Stimulated activated CD4-positive, alpha-beta T cell treated with anti-CD3 and anti-CD28 coated beads, Interleukin-2, amount 100 ng/mL, for 24 hours (primary cell): ENCODE results near the gene ADARB2.

Experiments used
- DNase-seq, 2 donors: peaks; one replicate each; pipeline ENCODE4 v3.0.0-alpha.2; 2020

The ADARB2 gene

GRCh38 chr10:1156616-1156886 lies 580.8 kb downstream of the ADARB2 start:
- DNase-seq: no peak

DNA sequence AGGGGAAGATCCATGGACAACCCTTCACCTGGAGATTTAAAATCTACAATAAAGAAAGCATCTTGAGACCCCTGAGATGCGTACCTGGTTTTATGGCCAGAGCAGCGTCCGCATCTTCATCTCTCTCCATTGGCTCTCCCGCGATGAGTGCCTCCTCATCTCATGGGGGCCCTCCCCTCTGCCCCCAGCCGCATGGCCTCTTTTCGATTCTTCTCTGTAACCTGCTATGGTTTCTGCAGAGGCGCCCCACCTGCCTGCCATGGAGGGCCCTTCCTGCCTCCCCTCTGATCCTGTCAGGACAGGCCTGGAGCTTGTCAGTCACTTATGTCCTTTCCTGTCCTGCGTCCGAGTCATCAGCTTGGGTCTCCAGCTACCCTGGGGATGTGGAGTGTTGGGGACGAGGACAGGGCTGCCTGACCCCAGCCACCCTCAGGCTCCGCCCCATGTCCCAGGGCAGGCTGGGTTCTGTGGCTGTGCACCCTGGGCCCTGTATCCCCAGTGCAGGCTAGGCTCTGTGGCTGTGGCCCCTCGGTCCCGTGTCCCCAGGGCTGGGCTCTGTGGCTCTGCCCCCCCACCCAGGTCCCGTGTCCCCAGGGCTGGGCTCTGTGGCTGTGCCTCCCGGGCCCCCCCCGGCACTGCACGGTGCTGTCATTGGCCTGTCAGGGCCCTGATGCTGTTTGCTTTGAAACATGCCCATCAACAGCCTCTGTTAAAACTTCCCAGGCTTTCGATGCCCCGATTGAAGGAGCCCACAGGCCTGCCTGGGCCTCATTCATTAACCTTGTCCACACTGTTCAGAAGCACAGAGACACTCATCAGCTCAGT lies 581.3 kb downstream of the ADARB2 start:
- no peak for DNase-seq

DNA sequence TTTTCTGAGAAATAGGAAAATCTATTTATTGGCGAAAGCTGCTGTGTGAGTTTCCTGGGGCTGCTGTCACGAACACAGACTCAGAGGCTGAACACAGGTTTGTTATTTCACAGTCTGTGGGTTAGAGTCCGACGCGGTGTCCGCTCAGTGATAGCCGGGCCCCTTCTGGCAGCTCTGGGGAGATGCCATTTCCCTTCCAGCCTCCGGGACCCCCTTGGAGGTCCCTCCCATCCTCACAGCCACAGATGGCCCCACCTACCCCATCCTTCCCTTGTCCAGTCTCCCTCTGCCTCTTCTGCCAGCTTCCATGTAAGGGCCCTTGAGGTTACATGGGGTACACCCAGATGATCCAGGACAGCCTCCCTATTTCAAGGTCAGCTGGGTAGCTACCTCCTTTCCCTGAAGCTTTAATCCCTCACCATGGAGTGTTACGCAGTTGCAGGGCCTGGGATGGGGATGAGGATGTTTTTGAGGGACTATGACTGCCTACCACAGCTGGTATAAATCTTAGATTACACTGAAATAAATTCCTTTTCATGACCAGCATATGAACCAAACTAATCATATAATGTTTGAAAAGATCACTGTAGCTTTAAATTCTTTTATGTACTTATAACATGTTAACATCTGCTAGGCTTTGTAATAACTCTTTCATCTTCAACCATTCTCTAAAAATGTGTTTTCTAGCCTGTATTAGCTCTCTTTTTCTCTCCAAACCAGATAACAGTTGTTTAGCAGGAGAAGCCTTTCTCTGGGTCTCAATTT lies 582.6 kb downstream of the ADARB2 start:
- no peak for DNase-seq

GRCh38 chr10:1153805-1154351 lies 583.4 kb downstream of the ADARB2 start:
- no peak for DNase-seq

- no peak for DNase-seq
These were observed 584.0 kb downstream of the ADARB2 start for GRCh38 chr10:1153251-1153763.

DNA sequence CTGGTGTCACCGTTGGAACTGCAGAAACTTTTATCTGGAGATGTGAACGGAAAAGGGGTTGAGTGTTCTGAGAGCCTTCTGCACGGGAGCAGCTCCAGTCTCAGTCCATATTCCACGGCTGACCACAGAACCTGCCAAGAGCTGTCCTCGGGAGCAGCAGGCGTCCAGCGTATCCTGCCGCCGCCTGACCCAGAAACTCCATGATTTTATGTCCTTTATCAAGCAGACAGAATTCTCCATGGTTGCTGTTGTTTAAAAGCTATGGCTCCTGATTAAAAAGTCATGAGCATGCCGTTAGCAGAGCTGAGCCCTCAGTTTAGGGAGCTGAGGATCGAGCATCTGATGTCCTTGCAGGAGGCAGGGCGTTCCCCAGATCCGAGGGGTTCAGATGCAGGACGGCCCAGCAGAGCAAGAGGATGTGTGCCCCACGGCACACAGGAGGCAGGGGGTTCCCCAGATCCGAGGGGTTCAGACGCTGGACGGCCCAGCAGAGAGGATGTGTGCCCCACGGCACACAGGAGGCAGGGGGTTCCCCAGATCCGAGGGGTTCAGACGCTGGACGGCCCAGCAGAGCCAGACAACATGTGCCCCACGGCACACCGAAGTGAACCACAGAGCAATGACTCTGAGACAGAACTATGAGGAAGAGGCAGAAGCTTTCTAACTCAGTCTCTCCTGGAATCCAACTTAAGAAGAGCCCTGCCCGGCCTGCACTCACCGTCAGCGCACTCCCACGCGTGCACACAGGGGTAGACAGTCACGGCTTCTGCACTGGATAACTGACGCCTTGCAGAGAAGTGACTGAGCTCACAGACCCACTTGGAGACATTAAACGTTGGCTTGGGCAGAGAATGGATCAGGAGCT lies 584.7 kb downstream of the ADARB2 start:
- DNase-seq: no peak

- DNase-seq: no peak
These were observed 586.0 kb downstream of the ADARB2 start for GRCh38 chr10:1151076-1152033.

DNA sequence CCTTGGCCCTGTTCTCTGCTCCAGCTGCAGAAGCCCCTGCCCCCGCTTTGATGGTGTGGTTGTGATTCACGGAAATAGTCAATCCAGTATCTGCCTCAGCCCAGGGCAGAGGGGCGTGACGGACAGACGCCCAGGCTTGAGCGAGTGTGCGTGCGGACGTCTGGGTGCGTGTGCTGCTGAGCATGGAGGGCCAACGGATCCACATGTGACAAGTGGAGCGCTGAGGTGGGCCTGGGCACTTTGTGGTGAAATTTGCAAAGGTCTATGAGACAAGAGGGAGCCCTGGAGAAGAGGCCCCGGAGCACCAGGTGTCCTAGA lies 586.7 kb downstream of the ADARB2 start:
- no peak for DNase-seq

GRCh38 chr10:1149793-1150637 lies 587.3 kb downstream of the ADARB2 start:
- DNase-seq: peak in 1 of 2 donors; percentile 10

DNA sequence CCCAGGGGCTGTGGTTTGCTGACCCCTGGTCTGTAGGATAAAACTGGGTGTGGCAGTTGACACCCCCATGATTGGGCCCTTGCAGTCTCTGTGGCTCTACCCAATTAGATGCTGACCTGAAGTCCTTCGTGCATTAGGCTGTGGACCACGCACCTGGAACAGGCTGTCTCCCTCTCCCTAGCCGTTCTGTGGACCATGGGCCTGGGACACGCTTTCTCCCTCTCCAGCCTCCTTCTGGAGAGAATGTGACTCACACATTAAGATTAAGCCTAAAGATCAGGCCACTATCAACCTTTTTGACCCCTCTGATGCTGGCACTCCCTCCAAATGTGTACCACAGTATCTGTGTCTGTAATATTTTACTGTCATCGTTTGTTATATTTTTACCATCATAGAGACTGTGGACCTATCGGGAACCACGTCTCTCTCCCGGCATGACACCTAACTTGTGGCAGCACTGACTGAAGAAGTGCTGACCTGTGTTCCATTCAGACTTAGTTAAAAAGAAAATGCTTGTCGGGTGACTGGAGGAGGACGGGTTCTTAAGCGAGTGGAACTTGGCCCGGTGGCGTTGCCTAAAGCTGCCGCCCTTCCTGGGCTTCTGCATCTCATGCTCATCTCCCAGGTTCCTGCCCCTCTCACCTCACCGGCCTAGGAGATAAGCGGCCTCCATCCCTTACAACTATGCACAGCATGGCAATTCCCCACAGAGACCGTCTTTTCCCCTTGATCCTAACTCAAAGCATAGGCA lies 588.3 kb downstream of the ADARB2 start:
- no peak for DNase-seq

DNA sequence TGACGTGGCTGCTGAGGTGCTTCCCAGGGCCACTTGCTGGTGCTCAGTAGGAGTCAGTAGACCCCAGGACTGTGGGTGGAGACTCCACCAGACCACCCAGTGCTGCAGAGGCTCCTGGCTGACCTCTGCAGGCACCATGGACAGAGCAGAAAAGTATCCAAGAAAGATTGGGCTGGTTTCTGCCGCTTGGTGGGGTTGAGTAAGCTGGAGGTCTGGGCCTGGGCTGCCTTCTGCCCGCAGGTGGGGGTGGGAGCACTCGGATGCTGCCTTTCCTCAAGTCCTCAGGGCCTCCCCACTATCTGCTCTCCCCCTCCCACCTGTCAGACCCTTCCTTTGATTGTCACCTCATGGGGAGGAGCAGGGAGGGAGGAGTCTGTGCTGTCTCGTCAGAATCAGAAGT lies 589.5 kb downstream of the ADARB2 start:
- no peak for DNase-seq

DNA sequence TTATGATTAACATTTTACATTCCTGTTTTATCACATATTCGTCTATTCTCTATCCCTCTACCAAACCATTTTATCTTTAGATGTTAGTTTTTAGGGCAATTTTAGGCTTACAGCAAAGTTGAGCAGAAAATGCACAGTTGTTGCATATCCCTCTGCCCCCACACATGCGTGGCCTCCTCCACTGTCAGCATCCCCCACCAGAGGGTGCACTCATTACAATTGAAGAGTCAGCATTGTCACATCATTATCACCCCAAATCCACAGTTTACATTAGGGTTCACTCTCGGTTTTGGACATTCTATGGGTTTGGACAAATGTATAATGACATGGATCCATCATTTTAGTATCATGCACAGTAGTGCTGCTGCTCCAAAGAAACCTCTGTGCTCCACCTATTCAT lies 594.7 kb downstream of the ADARB2 start:
- peak in 1 of 2 donors; percentile 13 for DNase-seq

DNA sequence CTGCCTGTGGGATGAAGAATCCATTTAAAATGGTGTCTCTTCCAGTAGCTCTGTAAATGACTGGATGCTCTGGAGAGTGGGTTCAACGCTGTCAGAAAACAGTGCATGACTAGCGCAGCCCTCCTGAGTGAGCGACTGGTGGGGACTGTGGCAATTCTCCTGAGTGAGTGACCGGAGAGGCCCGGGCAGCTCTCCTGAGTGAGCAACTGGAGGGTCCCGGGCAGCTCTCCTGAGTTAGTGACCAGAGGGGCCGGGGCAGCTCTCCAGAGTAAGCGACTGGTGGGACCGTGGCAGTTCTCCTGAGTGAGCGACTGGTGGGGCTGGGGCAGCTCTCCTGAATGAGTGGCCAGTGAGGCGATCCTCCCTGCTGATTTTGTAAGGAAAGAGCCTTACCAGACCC lies 595.6 kb downstream of the ADARB2 start:
- no peak for DNase-seq

DNA sequence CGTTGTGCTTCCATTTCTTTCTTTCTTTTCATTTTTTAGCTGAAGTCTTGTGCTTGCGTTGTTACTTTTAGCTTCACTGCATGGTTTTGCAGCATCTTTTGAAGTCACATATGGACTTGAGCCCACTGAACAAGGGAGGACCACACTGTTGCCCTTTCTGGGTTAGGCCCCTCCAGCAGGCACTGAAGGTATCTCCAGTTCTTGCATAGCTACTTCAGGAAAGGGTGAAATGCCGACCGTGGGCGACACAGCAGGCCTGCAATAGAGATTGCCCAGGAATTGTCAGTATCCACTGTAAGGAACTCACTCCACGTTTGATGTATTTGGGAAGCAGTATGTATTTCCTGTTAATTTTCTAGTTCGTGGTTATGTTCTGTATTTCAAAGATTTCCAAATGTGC lies 596.1 kb downstream of the ADARB2 start:
- DNase-seq: no peak

DNA sequence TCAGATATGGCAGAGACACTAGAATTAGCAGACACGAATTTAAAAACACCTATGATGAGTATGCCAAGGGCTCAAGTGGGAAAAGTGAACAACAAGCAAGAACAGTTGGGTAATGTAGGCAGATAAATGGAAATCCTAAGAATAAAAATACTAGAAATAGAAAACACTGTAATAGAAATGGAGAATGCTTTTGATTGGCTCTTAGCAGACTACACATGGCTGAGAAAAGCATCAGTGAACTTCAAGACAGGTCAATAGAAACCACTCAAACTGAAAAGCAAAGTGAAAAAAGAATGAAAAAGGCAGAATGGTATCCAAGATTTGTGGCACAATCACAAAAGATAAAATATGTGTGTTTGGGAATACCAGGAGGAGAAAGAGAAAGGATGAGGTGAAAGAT lies 598.8 kb downstream of the ADARB2 start:
- no peak for DNase-seq

- no peak for DNase-seq
These were observed 599.7 kb downstream of the ADARB2 start for GRCh38 chr10:1137499-1138163.

- no peak for DNase-seq
These were observed 601.1 kb downstream of the ADARB2 start for GRCh38 chr10:1136268-1136667.

GRCh38 chr10:1134156-1134555 lies 603.2 kb downstream of the ADARB2 start:
- DNase-seq: no peak

GRCh38 chr10:1133495-1134045 lies 603.8 kb downstream of the ADARB2 start:
- no peak for DNase-seq
